ENCODE results near the gene NPTX2. TPM values are rescaled to one million over a fixed set of nuclear protein-coding genes. Genes with fewer than 3 reads are reported as not detected.

NPTX2 gene
- polyA plus RNA-seq, 3 donors, result 3.3 to 10.3 (median 8.4) TPM

DNA sequence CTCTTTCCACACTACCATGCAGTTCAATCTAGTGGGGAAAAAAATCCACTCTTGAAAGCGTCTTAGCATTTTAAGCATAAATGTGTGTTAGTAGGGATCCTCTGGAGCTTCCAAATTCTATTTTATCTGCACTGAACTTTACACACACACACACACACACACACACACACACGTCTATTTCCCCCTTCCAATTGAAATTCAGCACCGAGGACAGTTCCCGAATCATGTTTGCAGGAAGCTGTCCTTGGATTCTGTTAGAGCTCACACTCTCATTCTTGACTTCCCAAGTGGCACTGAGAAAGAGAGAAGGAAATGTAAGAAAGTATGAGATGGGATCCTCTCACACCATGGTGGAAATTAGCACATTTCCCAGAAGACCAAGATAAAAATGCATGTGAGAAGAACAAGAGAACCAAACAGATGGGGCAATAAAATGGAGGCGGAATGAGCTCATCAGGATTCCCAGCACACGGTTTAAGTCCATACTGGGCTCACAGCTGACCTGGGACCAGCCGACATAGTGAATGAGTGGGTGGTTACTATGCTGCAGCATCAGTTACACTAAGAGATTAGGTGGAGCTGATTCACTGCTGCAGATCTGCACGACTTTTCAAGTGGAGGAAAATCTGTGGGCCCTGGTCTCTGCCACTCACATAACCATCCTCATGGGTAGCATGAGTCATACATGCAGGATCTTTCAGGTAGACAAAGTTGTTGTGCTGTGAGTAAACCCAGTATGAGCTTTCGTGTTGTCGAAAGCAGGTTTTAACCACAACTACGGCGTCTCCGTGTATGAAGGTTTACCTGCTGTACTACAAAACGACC lies 3.3 kb upstream of the NPTX2 start:
- H3K27ac ChIP-seq (ENCODE audit: low read depth, low read length), result no peak overlapping the region
- WGBS, 3 donors, result 54 to 60% (median 57%) methylated on average over 14 of the region's 14 CpGs

DNA sequence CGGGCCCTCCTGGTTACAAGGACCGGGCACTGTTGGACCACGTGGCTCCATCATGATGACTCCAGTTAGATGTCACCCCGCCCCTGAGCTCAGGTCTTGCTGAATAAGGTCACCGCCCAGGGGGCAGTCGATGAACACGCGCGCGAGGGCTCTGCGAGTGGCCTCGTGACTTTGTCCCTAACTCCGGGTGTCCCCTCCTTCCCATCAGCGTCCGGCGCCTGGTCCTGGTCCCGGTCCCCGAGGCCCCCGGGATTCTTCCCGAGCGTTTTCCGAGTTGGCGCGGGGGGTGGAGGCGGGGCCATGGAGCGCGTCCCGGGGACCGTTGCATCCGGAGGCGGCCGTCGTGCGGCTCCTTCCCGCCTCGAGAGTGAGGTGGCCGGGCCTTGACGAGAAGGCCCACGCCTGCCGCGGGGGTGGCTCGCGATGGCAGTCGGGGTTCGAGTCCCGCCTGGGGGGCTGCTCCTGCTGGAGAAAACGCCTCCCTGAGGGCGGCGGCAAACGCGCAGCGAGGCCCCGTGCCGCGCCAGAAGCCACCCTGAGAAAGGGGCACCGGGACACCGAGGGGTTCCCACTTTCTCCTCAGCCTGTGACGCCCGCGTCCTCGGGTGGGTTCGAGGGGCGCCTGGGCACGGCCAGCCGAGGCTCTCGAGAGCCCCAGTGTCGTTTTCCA lies 569 bp upstream of the NPTX2 start:
- WGBS, 3 donors, result 3 to 9% (median 6%) methylated on average over 47 to 67 of the region's 67 CpGs

GRCh38 chr7:98617960-98618418 lies 904 bp downstream of the NPTX2 start:
- H3K27ac ChIP-seq (ENCODE audit: low read depth, low read length), result no peak overlapping the region

More for the DNA sequence above, 569 bp upstream of the NPTX2 start:
- H3K27ac ChIP-seq (ENCODE audit: low read depth, low read length), result no peak overlapping the region

GRCh38 chr7:98618786-98619185 lies 1.7 kb downstream of the NPTX2 start:
- WGBS, 3 donors, result 4 to 22% (median 8%) methylated on average over 2 of the region's 2 CpGs
- H3K27ac ChIP-seq (ENCODE audit: low read depth, low read length), result no peak overlapping the region

More at GRCh38 chr7:98617960-98618418, 904 bp downstream of the NPTX2 start:
- 1 to 3% (median 3%) methylated on average over 40 of the region's 40 CpGs for WGBS, 3 donors

GRCh38 chr7:98619450-98620321 lies 2.6 kb downstream of the NPTX2 start:
- 6 to 27% (median 24%) methylated on average over 27 of the region's 27 CpGs for WGBS, 3 donors
- H3K27ac ChIP-seq (ENCODE audit: low read depth, low read length), result no peak overlapping the region

DNA sequence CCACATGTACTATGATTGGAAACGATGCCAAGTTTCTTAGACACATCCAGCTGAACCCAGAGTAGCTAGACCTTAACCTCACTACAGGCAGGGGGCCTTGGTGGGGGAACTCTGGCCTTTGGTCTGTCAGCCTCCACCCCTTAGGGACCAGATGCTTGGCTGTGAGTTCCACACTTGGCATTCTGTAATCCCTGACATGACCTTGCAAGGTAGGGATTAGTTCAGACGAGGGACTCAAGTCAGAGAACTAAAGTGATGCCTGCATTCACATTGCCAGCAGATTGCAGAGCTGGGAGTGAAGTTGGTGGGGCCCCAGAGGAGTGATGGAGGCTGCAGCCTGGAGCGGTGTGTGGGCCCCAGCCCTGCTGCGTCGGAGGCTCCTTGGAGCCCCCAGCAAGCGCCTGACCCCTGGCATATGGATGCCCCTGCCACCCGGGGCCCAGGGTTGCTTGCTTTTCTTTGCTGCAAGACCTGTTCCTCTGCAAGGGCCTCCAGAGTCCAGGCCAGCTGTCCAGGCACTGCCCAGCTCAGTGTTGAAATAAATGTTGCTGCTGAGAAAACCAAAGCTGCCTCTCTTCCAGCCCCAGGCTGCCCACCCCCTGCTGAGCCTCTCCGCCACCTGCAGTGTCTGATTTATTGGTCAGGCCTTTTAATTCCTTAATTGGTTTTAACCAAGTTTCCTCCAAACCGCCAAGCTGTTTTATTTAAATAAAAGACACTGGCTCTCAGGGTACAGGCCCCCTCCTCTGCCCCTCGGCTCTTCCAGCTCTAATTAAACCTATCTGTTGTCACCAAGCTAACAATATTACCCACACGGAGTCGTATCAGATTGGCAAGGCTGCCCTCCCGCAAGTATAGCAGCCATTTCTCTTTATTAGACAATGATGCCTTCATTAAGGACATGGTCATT lies 4.7 kb downstream of the NPTX2 start:
- WGBS, 3 donors, result 57 to 72% (median 61%) methylated on average over 13 of the region's 13 CpGs
- H3K27ac ChIP-seq (ENCODE audit: low read depth, low read length), result no peak overlapping the region

- WGBS, 3 donors, result 81 to 85% (median 82%) methylated on average over 9 of the region's 9 CpGs
- H3K27ac ChIP-seq (ENCODE audit: low read depth, low read length), result no peak overlapping the region
Observed at GRCh38 chr7:98622926-98623325, 5.8 kb downstream of the NPTX2 start.

DNA sequence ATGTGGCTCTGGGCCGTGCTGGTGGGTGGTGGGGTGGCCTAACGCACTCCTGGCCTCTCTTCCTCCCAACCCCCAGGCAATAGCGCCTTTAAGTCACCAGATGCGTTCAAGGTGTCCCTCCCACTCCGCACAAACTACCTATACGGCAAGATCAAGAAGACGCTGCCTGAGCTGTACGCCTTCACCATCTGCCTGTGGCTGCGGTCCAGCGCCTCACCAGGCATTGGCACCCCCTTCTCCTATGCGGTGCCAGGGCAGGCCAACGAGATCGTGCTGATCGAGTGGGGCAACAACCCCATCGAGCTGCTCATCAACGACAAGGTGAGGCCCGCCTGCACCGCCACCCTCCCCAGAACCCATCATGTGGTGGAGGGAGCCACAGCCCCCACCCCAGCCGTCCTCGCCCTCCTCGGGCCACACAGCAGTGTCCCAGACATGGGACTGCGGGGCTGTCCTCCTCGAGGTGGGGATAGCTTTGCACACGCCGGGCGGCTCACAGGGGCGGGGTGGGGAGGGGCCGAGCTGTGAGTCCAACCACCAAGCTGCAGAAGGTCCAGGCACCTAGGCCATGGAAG lies 7.8 kb downstream of the NPTX2 start:
- 92 to 93% (median 93%) methylated on average over 28 of the region's 28 CpGs for WGBS, 3 donors
- no peak overlapping the region for H3K27ac ChIP-seq (ENCODE audit: low read depth, low read length)

GRCh38 chr7:98626460-98627412 lies 9.7 kb downstream of the NPTX2 start:
- no peak overlapping the region for H3K27ac ChIP-seq (ENCODE audit: low read depth, low read length)
- 54 to 58% (median 57%) methylated on average over 34 to 35 of the region's 35 CpGs for whole genome bisulfite sequencing, 3 donors

GRCh38 chr7:98627413-98627790 lies 10.3 kb downstream of the NPTX2 start:
- H3K27ac ChIP-seq (ENCODE audit: low read depth, low read length), result no peak overlapping the region
- WGBS, 3 donors, result 83 to 86% (median 84%) methylated on average over 8 of the region's 8 CpGs

GRCh38 chr7:98628418-98628817 lies 11.3 kb downstream of the NPTX2 start:
- H3K27ac ChIP-seq (ENCODE audit: low read depth, low read length), result no peak overlapping the region
- WGBS, 3 donors, result 83 to 87% (median 86%) methylated on average over 16 of the region's 16 CpGs

DNA sequence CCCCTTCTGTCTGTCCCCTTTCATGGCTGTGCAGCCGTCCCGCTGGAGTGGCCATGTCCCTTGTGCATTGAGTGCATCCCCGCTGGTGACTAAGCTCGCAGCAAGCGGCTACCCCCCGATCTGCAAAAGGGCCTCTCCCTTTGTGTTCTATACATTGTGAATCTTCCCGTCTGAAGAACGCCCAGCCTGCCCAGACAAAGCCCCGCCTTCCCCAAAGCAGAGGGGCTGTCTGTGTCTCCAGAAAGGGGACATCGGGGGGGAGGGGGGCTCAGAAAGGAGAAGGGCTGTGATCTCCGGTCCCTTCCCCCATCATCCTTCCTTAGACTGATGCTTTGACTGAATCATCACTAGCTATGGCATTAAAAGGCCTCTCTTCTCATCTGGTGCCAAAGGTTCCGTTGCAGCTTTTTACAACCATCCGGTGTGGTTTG lies 11.9 kb downstream of the NPTX2 start:
- 28 to 51% (median 35%) methylated on average over 13 of the region's 13 CpGs for WGBS, 3 donors
- H3K27ac ChIP-seq (ENCODE audit: low read depth, low read length), result no peak overlapping the region

- 72 to 79% (median 75%) methylated on average over 9 of the region's 9 CpGs for WGBS, 3 donors
Observed at GRCh38 chr7:98630149-98630548, 13.1 kb downstream of the NPTX2 start.

GRCh38 chr7:98630770-98631169 lies 13.7 kb downstream of the NPTX2 start:
- WGBS, 3 donors, result 44 to 67% (median 63%) methylated on average over 3 of the region's 3 CpGs

More at GRCh38 chr7:98630149-98630548, 13.1 kb downstream of the NPTX2 start:
- H3K27ac ChIP-seq (ENCODE audit: low read depth, low read length), result no peak overlapping the region

DNA sequence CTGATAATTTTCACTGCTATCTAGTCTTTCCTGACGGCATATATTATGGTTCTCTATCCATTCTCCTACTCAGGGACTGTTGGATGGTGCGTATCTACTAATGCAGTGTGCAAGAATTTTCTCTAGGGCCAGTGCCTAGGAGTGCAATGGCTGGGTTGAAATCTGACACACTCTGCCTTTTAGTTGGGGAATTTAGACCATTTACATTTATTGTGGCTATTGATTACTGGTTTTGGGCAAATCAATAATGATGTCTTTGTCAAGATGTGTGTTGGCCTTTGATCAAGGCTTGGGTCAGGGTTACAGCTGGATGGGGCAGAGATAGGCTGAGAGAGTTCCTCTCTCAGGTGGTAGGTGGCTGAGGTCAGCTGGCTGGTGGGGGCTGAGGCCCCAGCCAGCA lies 21.8 kb downstream of the NPTX2 start:
- H3K27ac ChIP-seq (ENCODE audit: low read depth, low read length), result no peak overlapping the region
- 87 to 95% (median 93%) methylated on average over 2 of the region's 2 CpGs for WGBS, 3 donors

More at GRCh38 chr7:98630770-98631169, 13.7 kb downstream of the NPTX2 start:
- H3K27ac ChIP-seq (ENCODE audit: low read depth, low read length), result no peak overlapping the region

- WGBS, 3 donors, result 62 to 69% (median 65%) methylated on average over 9 of the region's 9 CpGs
- H3K27ac ChIP-seq (ENCODE audit: low read depth, low read length), result no peak overlapping the region
Observed at GRCh38 chr7:98640375-98640774, 23.3 kb downstream of the NPTX2 start.

All from adipose tissue (tissue), 3 donors.